D721Med (cell line): ENCODE measurements around the gene HOXA2.

Experiments used
- DNase-seq: peaks from one replicate; pipeline ENCODE4 v3.0.0; 2011; ENCODE audit warnings: low spot score; ENCODE audit not compliant: insufficient read length
- FAIRE-seq: peaks from 2 replicates; lab custom pipeline; 2011; peaks lifted over from hg19 to GRCh38; lab: Jason Lieb, UNC
- CTCF ChIP-seq: IDR thresholded peaks from 2 replicates; pipeline ENCODE4 v1.5.1; 2012; ENCODE audit warnings: mild to moderate bottlenecking, control low read depth; ENCODE audit not compliant: insufficient read depth; ENCODE audit errors: missing control alignments

The HOXA2 gene

DNA sequence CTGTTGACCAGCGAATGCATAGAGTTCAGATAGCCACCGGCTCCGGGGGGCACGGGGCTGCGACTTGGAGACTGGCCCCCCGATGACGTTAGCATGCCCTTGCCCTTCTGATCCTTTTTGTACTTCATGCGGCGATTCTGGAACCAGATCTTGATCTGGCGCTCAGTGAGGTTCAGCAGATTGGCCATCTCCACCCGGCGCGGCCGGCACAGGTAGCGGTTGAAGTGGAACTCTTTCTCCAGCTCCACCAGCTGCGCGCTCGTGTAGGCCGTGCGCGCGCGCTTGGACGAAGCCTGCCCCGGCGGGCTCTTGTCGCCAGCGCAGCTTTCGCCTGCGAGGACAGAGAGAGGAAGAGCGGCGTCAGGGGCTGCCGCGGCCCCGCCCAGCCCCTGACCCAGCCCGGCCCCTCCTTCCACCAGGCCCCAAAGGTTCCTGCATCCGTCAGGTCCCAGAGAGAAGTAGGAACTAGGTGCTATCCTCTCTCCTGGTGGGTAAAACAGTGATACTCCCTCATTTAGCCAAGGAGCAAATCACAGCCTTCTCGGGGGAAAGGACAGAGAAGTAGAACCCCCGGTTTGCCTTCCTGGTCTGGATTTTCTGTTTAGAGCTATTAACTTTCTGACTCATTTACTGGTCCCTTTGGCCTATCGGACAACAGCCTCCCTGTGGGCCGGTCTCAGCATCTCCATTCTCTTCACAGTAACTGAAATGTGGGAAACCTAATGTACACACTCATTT lies 6.1 kb upstream of the HOXA2 start:
- DNase-seq (no peak), FAIRE-seq (no peak)
- TF ChIP-seq CTCF = no peak

DNA sequence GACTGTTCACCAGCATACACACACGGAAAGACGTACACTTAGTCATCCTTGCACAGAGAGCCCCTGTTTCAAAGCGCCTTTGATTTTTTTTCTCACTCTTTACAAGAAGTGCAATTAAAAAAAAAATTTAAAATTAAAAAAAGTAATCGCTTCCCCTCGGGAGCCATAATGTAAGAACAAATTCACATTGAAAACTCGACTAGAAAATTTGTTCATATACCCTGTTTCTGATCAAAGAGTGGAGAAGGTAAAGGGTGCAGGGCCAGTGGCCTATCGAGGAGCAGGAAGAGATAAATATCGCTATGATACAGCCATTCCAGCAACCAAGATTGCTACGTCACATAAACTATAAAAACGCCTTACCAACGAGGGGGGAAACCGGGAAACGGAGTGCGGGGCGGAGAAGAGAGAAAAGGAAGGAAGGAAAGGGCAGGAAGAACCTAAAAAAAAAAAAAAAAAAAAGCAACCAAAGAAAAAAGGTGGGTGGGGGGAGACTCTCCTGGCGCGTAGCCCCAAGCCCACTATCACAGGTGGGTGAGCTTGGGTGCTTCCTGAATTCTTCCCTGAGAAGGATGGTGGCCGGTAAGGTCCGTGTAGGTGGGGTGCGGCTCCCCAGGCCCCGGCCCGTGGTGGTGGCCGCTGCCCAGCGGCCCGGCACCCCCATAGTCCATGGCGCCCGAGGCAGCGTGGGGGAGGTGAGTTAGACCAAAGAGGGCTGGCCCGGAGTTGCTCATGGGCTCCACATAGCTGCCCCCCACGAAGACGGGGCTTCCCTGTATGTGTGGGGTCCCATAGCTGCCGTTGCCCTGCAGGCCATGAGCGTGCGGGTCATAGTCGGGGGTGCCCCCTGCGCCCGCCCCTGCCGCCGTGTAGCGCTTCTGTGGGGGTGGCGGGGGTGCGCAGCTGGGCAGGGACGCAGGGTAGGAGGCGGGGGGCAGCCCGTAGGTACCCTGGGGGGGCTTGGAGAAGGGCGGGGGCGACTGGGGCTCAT lies 5.2 kb upstream of the HOXA2 start:
- DNase-seq (no peak), FAIRE-seq (no peak)
- TF ChIP-seq CTCF = no peak

DNA sequence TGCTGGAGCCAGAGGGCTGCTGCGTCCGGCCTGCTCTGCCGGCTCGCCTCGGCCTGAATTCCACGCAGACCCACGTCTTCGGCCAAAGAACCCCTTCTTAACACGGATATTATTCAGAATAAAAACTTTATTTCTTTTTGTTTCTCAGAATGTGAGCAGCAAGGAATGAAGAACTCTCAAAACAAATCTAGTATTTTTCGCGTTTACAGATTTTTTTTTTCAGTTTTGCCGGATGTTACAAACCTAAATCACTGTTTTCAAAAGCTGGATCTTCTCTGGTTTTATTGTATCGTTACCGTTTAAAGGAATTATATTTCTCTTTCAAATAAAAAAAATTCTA lies 4.4 kb upstream of the HOXA2 start:
- DNase-seq = no peak
- no peak for TF ChIP-seq CTCF
- no peak for FAIRE-seq

DNA sequence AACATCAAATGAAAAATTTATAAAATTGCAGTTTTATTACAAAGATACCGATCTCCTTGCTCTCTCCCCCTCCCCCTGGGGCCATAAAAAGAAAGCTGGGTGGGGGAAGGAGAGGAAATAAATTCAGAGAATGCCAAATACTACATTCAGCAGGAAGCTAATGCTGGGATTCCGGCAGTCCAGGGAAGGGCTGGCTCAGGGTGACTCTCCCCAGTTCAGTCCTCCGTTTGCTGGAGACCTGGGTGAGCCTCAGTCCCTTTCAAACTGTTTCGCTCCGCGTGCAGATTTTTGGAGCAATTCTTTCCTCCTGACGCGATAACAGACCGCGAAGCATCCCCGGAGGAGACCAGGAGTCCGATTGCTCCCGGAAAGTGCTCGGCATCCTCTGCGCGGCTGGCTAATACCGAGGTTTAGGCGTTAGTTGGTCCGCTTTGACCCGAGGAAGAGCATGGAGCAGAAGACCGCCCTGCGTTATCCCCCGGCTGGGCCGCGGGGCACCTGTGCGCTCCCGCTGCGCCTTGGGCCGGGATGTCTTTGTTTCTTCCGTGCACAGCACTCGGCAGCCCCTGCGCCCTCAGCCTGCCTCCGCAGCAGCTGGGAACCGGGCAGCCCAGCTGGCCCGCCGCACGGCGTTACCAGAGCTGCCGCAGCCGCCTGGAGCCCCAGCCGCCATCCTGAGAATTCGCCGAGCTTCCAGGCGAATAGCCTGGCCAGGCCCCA lies 3.9 kb upstream of the HOXA2 start:
- DNase-seq = no peak
- no peak for TF ChIP-seq CTCF
- no peak for FAIRE-seq

- FAIRE-seq (no peak), DNase-seq (no peak)
- no peak for TF ChIP-seq CTCF
Measured at GRCh38 chr7:27105301-27106031, 3.0 kb upstream of the HOXA2 start.

- DNase-seq (no peak), FAIRE-seq (no peak)
- no peak for TF ChIP-seq CTCF
Measured at GRCh38 chr7:27104341-27105058, 2.0 kb upstream of the HOXA2 start.
